ENCODE data around the gene CCDC78.

DNA sequence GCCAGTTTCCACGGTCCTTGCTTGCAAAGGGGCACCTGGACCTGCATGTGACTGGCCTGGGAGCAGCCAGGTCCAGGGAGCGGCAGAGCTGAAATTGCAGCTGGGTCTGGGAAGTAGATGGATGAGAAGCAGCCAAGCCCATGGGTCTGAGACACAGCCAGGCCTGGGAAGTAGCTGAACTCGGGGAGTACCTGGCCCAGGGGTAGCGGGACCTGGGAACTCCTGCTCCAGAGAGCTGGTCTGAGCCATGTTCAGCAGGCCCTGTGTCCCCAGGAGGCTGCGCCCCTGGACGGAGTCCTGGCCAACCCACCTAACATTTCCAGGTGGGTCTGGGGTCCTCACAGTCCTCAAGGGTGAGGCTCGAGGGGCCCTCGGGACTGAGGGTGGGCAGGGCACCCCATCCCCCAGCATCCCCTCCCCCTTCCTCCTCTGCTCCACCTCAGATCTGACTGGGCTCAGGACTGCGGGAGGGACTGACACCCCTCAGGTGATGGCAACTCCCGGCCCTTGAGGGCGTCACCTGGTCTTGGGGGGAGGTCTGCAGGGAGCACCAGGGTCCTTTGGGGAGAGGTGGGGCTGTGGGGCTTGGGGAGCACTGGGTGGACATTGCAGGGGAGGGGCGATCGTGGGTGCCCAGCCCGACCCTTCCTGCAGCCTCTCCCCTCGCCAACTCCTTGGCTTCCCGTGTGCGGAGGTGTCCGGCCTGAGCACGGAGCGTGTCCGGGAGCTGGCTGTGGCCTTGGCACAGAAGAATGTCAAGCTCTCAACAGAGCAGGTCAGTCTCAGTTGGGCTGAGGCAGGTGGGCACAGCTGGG lies 37.3 kb upstream of the CCDC78 start:
- TF ChIP-seq, protein P1, sequence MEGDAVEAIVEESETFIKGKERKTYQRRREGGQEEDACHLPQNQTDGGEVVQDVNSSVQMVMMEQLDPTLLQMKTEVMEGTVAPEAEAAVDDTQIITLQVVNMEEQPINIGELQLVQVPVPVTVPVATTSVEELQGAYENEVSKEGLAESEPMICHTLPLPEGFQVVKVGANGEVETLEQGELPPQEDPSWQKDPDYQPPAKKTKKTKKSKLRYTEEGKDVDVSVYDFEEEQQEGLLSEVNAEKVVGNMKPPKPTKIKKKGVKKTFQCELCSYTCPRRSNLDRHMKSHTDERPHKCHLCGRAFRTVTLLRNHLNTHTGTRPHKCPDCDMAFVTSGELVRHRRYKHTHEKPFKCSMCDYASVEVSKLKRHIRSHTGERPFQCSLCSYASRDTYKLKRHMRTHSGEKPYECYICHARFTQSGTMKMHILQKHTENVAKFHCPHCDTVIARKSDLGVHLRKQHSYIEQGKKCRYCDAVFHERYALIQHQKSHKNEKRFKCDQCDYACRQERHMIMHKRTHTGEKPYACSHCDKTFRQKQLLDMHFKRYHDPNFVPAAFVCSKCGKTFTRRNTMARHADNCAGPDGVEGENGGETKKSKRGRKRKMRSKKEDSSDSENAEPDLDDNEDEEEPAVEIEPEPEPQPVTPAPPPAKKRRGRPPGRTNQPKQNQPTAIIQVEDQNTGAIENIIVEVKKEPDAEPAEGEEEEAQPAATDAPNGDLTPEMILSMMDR (IDR thresholded peaks at IDR 0.05): no peak
- TF ChIP-seq EP300 (IDR thresholded peaks at IDR 0.05; ENCODE audit: low read depth): no peak
- no peak for TF ChIP-seq POLR2A (IDR thresholded peaks at IDR 0.05)

Measured in transverse colon (tissue), 3 donors.